Glutamatergic neuron (in vitro differentiated cells): ENCODE data around the gene ANO9. TPM values are rescaled to one million over a fixed set of nuclear protein-coding genes. Genes with fewer than 3 reads are reported as not detected.

ENCODE experiments used
- DNase-seq: peaks from one replicate; pipeline ENCODE4 v3.0.0; 2022
- H3K27ac Mint-ChIP-seq: one replicate; pipeline ENCODE4 v1.8.0; 2020; ENCODE audit warnings: mild to moderate bottlenecking, mixed read lengths, inconsistent platforms; ENCODE audit not compliant: unreplicated experiment
- H3K27me3 Mint-ChIP-seq: one replicate; pipeline ENCODE4 v1.8.0; 2020; ENCODE audit warnings: mild to moderate bottlenecking, moderate library complexity, mixed read lengths, inconsistent platforms; ENCODE audit not compliant: unreplicated experiment
- H3K36me3 Mint-ChIP-seq: one replicate; pipeline ENCODE4 v1.8.0; 2020; ENCODE audit warnings: mild to moderate bottlenecking, mixed read lengths, inconsistent platforms; ENCODE audit not compliant: unreplicated experiment
- H3K4me1 Mint-ChIP-seq: one replicate; pipeline ENCODE4 v1.8.0; 2020; ENCODE audit warnings: mild to moderate bottlenecking, low read depth, mixed read lengths, inconsistent platforms; ENCODE audit not compliant: unreplicated experiment
- H3K4me3 Mint-ChIP-seq: one replicate; pipeline ENCODE4 v1.8.0; 2020; ENCODE audit warnings: mild to moderate bottlenecking, mixed read lengths, inconsistent platforms; ENCODE audit not compliant: unreplicated experiment
- H3K9me3 Mint-ChIP-seq: one replicate; pipeline ENCODE4 v1.8.0; 2020; ENCODE audit warnings: mild to moderate bottlenecking, moderate library complexity, mixed read lengths, inconsistent platforms; ENCODE audit not compliant: unreplicated experiment
- total RNA-seq: library from RNA; stranded (reverse); fragmentation: NEBNext Ultra II Directional; extraction: Animal tissue kit (Norgen Biotek cat#: 25700); gene quantifications from one replicate; pipeline ENCODE4 v1.2.1, GENCODE V29; 2021; ENCODE audit not compliant: unreplicated experiment
- TF ChIP-seq, protein P1 (sequence below): fragments of 200-600 bp; sonication (generic); IDR thresholded peaks from one replicate; pipeline ENCODE4 v1.5.0; 2021; ENCODE audit not compliant: partially characterized antibody, unreplicated experiment

ANO9 gene
- total RNA-seq, 1 donor from 2014 or later, result 1.8 TPM

DNA sequence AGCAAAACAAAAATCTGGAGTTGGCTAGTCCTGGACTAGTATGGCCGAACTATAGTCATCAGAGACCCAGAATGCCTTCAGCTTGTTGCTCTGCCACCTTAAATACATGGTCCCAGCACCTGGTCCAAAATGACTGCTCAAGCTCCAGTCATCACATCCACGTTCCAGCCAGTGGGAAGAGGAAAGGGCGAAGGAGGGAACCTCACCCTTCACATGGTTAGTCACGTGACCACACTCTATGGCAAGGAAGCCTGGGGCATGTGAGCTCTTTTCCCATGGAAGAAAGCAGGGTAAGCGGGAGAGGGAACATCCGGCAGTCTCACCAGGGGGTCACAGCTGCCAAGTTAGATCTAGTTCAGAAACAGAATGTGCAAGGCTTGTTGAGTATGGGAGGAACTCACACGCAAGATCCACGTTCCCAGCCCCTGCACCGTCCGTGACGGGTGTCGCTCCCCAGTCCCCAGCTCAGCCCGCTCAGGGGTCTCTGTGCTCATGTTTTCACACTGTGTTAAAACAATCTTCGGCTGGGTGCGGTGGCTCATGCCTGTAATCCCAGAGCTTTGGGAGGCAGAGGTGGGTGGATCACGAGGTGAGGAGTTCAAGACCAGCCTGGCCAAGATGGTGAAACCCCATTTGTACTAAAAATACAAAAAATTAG is 1.9 kb upstream of the ANO9 start:
- peaks cover 4% of the 10 kb centered on the region for H3K27me3 Mint-ChIP-seq
- TF ChIP-seq, protein P1, sequence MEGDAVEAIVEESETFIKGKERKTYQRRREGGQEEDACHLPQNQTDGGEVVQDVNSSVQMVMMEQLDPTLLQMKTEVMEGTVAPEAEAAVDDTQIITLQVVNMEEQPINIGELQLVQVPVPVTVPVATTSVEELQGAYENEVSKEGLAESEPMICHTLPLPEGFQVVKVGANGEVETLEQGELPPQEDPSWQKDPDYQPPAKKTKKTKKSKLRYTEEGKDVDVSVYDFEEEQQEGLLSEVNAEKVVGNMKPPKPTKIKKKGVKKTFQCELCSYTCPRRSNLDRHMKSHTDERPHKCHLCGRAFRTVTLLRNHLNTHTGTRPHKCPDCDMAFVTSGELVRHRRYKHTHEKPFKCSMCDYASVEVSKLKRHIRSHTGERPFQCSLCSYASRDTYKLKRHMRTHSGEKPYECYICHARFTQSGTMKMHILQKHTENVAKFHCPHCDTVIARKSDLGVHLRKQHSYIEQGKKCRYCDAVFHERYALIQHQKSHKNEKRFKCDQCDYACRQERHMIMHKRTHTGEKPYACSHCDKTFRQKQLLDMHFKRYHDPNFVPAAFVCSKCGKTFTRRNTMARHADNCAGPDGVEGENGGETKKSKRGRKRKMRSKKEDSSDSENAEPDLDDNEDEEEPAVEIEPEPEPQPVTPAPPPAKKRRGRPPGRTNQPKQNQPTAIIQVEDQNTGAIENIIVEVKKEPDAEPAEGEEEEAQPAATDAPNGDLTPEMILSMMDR, result no peak

DNA sequence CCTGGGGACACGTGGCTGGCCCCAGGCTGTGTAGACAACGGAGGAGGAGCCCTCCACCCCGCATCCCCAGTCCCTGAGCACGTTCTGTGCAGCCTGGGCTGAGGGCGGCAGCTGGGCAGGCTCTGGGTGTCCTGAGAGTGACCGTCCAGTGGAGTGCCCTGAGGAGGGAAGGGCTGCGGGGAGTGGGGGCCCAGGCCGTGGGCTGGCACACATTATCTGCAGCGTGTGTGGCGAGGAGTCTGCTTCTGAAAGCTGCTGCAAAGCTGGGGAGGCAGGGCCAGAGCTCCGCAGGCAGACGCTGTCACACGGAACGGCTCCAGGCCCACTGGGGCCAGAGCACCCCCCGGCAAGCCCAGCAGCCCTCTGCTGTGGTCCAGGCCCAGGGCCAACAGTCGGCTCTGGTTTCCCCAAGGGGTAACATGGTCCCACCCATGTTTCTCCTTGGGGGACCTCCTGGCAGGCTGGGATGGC is 835 bp upstream of the ANO9 start:
- TF ChIP-seq, protein P1, result no peak
- DNase-seq, result no peak
- H3K36me3 Mint-ChIP-seq, result no peaks in the 10 kb centered on the region
- H3K27ac Mint-ChIP-seq, result peak overlapping the region; percentile 43
- H3K27me3 Mint-ChIP-seq, result peaks cover 4% of the 10 kb centered on the region
- H3K4me1 Mint-ChIP-seq, result peaks cover 12% of the 10 kb centered on the region
- peaks cover 1% of the 10 kb centered on the region for H3K9me3 Mint-ChIP-seq
- H3K4me3 Mint-ChIP-seq, result no peak overlapping the region

More for the DNA sequence above, 1.9 kb upstream of the ANO9 start:
- Mint-ChIP-seq H3K36me3 (no peaks in the 10 kb centered on the region), H3K9me3 (peaks cover 3% of the 10 kb centered on the region), H3K4me1 (peaks cover 6% of the 10 kb centered on the region), H3K27ac (peak overlapping the region; percentile 8), H3K4me3 (no peak overlapping the region)
- DNase-seq, result no peak

DNA sequence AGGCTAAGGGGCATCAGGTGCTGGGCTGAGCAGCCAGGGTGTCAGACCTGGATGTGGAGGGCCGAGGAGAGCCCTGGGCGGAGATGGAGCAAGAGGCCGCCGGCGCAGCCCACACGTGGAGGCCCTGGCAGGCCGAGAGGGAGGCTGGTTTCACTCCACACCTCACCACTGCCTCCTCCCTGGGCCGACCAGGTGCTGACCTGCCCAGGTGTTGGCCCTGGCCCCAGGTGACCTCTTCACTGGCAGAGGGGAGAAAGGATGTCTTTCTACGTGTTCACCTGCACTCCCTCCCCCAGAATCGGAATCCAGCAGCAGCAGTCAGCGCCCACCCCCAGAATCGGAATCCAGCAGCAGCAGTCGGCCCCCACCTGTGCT is 781 bp downstream of the ANO9 start:
- Mint-ChIP-seq H3K4me3 (no peak overlapping the region), H3K27ac (no peak overlapping the region), H3K36me3 (no peaks in the 10 kb centered on the region), H3K9me3 (peaks cover 4% of the 10 kb centered on the region), H3K4me1 (peaks cover 12% of the 10 kb centered on the region), H3K27me3 (peaks cover 4% of the 10 kb centered on the region)
- TF ChIP-seq, protein P1, result no peak
- DNase-seq, result no peak

DNA sequence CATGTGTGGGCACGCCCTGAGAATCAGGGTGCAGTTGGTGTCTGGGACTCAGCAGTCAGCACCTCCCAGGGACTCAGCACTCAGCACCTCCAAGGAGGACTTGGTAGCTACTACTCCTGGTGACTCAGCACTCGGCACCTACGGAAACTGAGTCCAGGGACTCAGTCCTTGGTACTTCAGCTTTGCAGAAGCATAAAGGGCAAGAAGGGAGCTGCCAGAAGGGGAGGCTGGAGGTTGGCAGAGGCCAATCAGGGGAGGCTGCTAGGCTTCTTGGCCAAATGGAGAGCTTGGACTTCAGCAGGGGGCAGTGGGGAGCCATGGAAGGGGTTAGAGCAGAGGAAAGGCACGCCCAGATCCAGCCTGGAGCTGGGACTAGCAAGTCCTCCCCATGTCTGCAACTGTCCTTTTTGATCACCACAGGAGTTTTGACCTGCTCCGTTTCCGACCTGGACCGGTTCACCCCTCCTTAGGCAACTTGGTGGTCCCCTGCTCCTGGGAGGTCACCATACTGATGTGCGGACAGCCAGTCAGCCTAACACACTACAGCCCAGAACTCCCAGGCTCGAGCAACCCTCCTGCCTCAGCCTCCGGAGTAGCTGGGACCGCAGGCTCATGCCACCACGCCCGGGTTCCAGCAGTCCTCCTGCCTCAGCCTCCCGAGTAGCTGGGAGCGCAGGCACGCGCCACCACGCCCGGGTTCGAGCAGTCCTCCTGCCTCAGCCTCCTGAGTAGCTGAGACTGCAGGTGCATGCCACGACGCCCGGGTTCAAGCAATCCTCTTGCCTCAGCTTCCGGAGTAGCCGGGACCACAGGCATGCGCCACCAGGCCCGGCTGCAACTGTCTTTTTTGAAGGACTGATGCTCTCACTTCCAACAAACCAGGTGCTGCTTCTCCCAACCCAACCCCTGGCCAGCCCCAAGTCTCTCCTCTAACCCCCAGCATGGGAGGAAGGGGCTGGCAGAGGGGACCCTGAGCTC is 1.5 kb downstream of the ANO9 start:
- Mint-ChIP-seq H3K27ac (no peak overlapping the region), H3K27me3 (peaks cover 4% of the 10 kb centered on the region)
- TF ChIP-seq, protein P1, result no peak

More for the DNA sequence above, 1.5 kb downstream of the ANO9 start:
- peaks cover 4% of the 10 kb centered on the region for H3K9me3 Mint-ChIP-seq
- no peak overlapping the region for H3K4me3 Mint-ChIP-seq
- H3K36me3 Mint-ChIP-seq, result no peaks in the 10 kb centered on the region
- no peak for DNase-seq
- peaks cover 12% of the 10 kb centered on the region for H3K4me1 Mint-ChIP-seq
